Measurements from ENCODE around the gene XAF1.

DNA sequence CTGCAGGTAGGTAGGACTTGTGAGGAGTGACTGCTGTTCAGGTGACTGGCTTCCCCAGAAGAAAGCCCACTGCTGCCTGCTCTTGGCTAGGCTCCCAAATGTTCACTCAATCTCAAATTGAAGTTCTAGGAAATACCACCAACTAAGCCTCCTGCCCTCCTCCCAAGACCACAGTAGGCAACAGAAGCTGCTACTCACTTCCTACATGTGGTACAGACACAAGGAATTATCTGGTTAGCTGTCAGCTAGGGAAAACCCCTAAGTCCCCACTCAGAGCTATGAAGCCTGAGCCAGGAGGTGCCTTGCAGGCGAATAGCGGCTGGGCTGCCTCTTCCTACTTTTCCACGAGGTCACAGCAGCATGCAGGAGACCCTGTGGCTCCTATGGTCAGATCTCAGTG lies 25.0 kb downstream of the XAF1 start:
- no peak for TF ChIP-seq CTCF (IDR thresholded peaks at IDR 0.05 in 4 of 5, conservative IDR thresholded peaks at IDR 0.05 in 1 of 5)
- no peak for TF ChIP-seq POLR2A (IDR thresholded peaks at IDR 0.05)

Data from gastrocnemius medialis (tissue), 4 donors.